HEK293 (cell line): ENCODE data around the gene CORO2B.

Source experiments
- CTCF ChIP-seq: fragments of 450-650 bp; formaldehyde crosslinking; IDR thresholded peaks from 2 replicates; pipeline ENCODE4 v1.5.1; 2016; ENCODE audit warnings: missing biosample characterization, missing genetic modification characterization
- PBX3 ChIP-seq: sonication (generic); formaldehyde crosslinking; IDR thresholded peaks from 2 replicates; pipeline ENCODE4 v1.8.1; 2022; ENCODE audit warnings: mild to moderate bottlenecking, moderate library complexity, missing genetic modification reagents
- SALL2 ChIP-seq: fragments of 450-650 bp; formaldehyde crosslinking; IDR thresholded peaks from 2 replicates; pipeline ENCODE4 v1.5.0; 2017; ENCODE audit warnings: missing biosample characterization, mild to moderate bottlenecking, missing genetic modification characterization, borderline replicate concordance
- TRIM28 ChIP-seq: IDR thresholded peaks from 2 replicates; pipeline ENCODE4 v1.6.1; 2011; ENCODE audit warnings: low read length, control low read depth, borderline replicate concordance
- ZBTB1 ChIP-seq: fragments of 450-650 bp; formaldehyde crosslinking; IDR thresholded peaks from 2 replicates; pipeline ENCODE4 v1.5.1; 2016; ENCODE audit warnings: missing biosample characterization, missing genetic modification characterization
- ZBTB44 ChIP-seq: fragments of 450-650 bp; IDR thresholded peaks from 2 replicates; pipeline ENCODE4 v1.5.1; 2018; ENCODE audit warnings: missing biosample characterization, mild to moderate bottlenecking, missing genetic modification characterization
- ZNF138 ChIP-seq: fragments of 450-650 bp; formaldehyde crosslinking; IDR thresholded peaks from 2 replicates; pipeline ENCODE4 v1.5.1; 2016; ENCODE audit warnings: missing biosample characterization, missing genetic modification characterization, borderline replicate concordance
- ZNF174 ChIP-seq: fragments of 450-650 bp; formaldehyde crosslinking; IDR thresholded peaks from 2 replicates; pipeline ENCODE4 v1.5.0; 2017; ENCODE audit warnings: missing biosample characterization, mild to moderate bottlenecking, missing genetic modification characterization
- ZNF24 ChIP-seq: fragments of 450-650 bp; formaldehyde crosslinking; IDR thresholded peaks from 2 replicates; pipeline ENCODE4 v1.5.1; 2016; ENCODE audit warnings: missing biosample characterization, missing genetic modification characterization
- ZNF416 ChIP-seq: fragments of 450-650 bp; formaldehyde crosslinking; IDR thresholded peaks from 2 replicates; pipeline ENCODE4 v1.5.1; 2016; ENCODE audit warnings: missing biosample characterization, missing genetic modification characterization
- ZNF549 ChIP-seq: fragments of 450-650 bp; IDR thresholded peaks from 2 replicates; pipeline ENCODE4 v1.5.1; 2018; ENCODE audit warnings: missing biosample characterization, missing genetic modification characterization, mild to moderate bottlenecking, inconsistent platforms, moderate library complexity
- ZNF645 ChIP-seq: fragments of 450-650 bp; formaldehyde crosslinking; IDR thresholded peaks from 2 replicates; pipeline ENCODE4; 2016; ENCODE audit warnings: missing biosample characterization, missing genetic modification characterization
- ZSCAN30 ChIP-seq: fragments of 450-650 bp; IDR thresholded peaks from 2 replicates; pipeline ENCODE4 v1.5.1; 2018; ENCODE audit warnings: missing biosample characterization, mild to moderate bottlenecking, missing genetic modification characterization, moderate library complexity
- ZSCAN5A ChIP-seq: fragments of 450-650 bp; formaldehyde crosslinking; IDR thresholded peaks from 2 replicates; pipeline ENCODE4 v1.5.1; 2016; ENCODE audit warnings: missing biosample characterization, missing genetic modification characterization

GRCh38 chr15:68658151-68658550, 79.4 kb downstream of the CORO2B start:
- no peak for TF ChIP-seq SALL2
- no peak for TF ChIP-seq CTCF (tag by site-specific recombination)
- no peak for TF ChIP-seq ZNF174
- TF ChIP-seq ZSCAN30 (tag by site-specific recombination), result no peak
- no peak for TF ChIP-seq ZBTB1 (tag by site-specific recombination)
- TF ChIP-seq ZNF138 (tag by site-specific recombination), result no peak
- no peak for TF ChIP-seq ZNF645 (tag by site-specific recombination)
- no peak for TF ChIP-seq ZNF24 (tag by site-specific recombination)
- no peak for TF ChIP-seq ZSCAN5A (tag by site-specific recombination)
- no peak for TF ChIP-seq ZNF416 (tag by site-specific recombination)
- TF ChIP-seq ZBTB44 (tag by site-specific recombination), result no peak
- TF ChIP-seq PBX3 (CRISPR knock-in tag), result no peak
- TF ChIP-seq ZNF549 (tag by site-specific recombination), result no peak
- TF ChIP-seq TRIM28, result no peak
